Measurements from ENCODE around the gene MRPL11. TPM values are rescaled to one million over a fixed set of nuclear protein-coding genes. Genes with fewer than 3 reads are reported as not detected.
A peak's percentile ranks its signal among the peaks of the same experiment; 100 is the strongest.

Gene MRPL11
- total RNA-seq, 1 experiment from 2014 or later, result 105 TPM

GRCh38 chr11:66418168-66418985 lies 20.3 kb downstream of the MRPL11 start:
- Histone ChIP-seq H3K23ac (ENCODE audit: insufficient read length, low read depth, low read length) (no peak overlapping the region), H2BK15ac (ENCODE audit: low read depth, low read length) (no peak overlapping the region), H3K23me2 (ENCODE audit: insufficient read length, low read depth, low read length, poor library complexity, severe bottlenecking) (peaks cover 18% of the 10 kb centered on the region), H2AK5ac (ENCODE audit: insufficient read length, low read length) (no peak overlapping the region), H3K56ac (ENCODE audit: insufficient read length, low read depth, low read length) (no peak overlapping the region), H2BK20ac (ENCODE audit: low read depth, low read length, poor library complexity, severe bottlenecking) (no peak overlapping the region), H3T11ph (ENCODE audit: low read length) (no peak overlapping the region), H2BK5ac (ENCODE audit: insufficient read length, low read length) (no peak overlapping the region), H3K79me2 (ENCODE audit: insufficient read depth, low read length) (no peaks in the 10 kb centered on the region), H3K9ac (ENCODE audit: extremely low read depth, insufficient read length, low read length) (no peak overlapping the region), H3K27ac (ENCODE audit: insufficient read length, low read depth, low read length) (no peak overlapping the region), H4K8ac (replicated peaks; ENCODE audit: insufficient read length, low read depth, low read length) (no peak overlapping the region), H3K4me2 (ENCODE audit: insufficient read depth, insufficient read length, low read length) (peak overlapping the region; percentile 30), H2BK12ac (ENCODE audit: insufficient read length, low read depth, low read length) (no peak overlapping the region), H2AFZ (ENCODE audit: low read length) (no peak overlapping the region), H4K91ac (ENCODE audit: insufficient read length, low read depth, low read length) (no peak overlapping the region), H3K4me1 (ENCODE audit: insufficient read depth, low read length) (peaks cover 20% of the 10 kb centered on the region), H3K14ac (ENCODE audit: insufficient read depth, low read length) (no peak overlapping the region), H4K20me1 (ENCODE audit: control insufficient read depth, insufficient read depth, insufficient read length) (no peaks in the 10 kb centered on the region), H3K4ac (ENCODE audit: low read depth, low read length) (no peak overlapping the region), H3K9me3 (ENCODE audit: control insufficient read depth, low read depth, low read length) (no peaks in the 10 kb centered on the region), H3K79me1 (ENCODE audit: insufficient read depth, low read depth, low read length, poor library complexity, severe bottlenecking) (no peaks in the 10 kb centered on the region), H3K27me3 (ENCODE audit: insufficient read depth, low read length) (peaks cover 19% of the 10 kb centered on the region; the same call in 1 of the 2 replicates), H4K5ac (ENCODE audit: insufficient read length, low read depth, low read length) (no peak overlapping the region), H3K18ac (ENCODE audit: insufficient read length, low read depth, low read length) (no peak overlapping the region), H2BK120ac (ENCODE audit: low read depth, low read length, poor library complexity, severe bottlenecking) (no peak overlapping the region)
- H3K36me3 Mint-ChIP-seq (ENCODE audit: insufficient read depth in 1 of 3, low read depth in 3 of 3), result peaks cover 0 to 2% (median 0%) of the 10 kb centered on the region in 3 experiments; a peak in 1 of 7 replicates
- H3K4me1 Mint-ChIP-seq, result peaks cover 64% of the 10 kb centered on the region in 2 experiments
- peaks cover 35% of the 10 kb centered on the region for H3K27me3 Mint-ChIP-seq (ENCODE audit: low read depth)
- DNase-seq, result peak; percentile 86
- peak overlapping the region in 2 of 3 experiments; percentile 72 to 85; a peak in 4 of 7 replicates for H3K27ac Mint-ChIP-seq
- no CpG with 5 or more reads among the region's 16 CpGs for WGBS (ENCODE audit: extremely low coverage, insufficient read length, low lambda C conversion rate)
- peak; percentile 58 for TF ChIP-seq CTCF (conservative IDR thresholded peaks at IDR 0.05)
- peak overlapping the region; percentile 41 to 74 for H3K4me3 Mint-ChIP-seq
- no peaks in the 10 kb centered on the region; a peak in 1 of 5 replicates for H3K9me3 Mint-ChIP-seq
